Measurements from ENCODE around the gene SLC22A14.
"Not testable (repeated sequence)": the region's sequence is repeated elsewhere in the genome, so short reads cannot be mapped to it uniquely, and the experiment has no call there.

The SLC22A14 gene, protein sequence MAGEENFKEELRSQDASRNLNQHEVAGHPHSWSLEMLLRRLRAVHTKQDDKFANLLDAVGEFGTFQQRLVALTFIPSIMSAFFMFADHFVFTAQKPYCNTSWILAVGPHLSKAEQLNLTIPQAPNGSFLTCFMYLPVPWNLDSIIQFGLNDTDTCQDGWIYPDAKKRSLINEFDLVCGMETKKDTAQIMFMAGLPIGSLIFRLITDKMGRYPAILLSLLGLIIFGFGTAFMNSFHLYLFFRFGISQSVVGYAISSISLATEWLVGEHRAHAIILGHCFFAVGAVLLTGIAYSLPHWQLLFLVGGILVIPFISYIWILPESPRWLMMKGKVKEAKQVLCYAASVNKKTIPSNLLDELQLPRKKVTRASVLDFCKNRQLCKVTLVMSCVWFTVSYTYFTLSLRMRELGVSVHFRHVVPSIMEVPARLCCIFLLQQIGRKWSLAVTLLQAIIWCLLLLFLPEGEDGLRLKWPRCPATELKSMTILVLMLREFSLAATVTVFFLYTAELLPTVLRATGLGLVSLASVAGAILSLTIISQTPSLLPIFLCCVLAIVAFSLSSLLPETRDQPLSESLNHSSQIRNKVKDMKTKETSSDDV

DNA sequence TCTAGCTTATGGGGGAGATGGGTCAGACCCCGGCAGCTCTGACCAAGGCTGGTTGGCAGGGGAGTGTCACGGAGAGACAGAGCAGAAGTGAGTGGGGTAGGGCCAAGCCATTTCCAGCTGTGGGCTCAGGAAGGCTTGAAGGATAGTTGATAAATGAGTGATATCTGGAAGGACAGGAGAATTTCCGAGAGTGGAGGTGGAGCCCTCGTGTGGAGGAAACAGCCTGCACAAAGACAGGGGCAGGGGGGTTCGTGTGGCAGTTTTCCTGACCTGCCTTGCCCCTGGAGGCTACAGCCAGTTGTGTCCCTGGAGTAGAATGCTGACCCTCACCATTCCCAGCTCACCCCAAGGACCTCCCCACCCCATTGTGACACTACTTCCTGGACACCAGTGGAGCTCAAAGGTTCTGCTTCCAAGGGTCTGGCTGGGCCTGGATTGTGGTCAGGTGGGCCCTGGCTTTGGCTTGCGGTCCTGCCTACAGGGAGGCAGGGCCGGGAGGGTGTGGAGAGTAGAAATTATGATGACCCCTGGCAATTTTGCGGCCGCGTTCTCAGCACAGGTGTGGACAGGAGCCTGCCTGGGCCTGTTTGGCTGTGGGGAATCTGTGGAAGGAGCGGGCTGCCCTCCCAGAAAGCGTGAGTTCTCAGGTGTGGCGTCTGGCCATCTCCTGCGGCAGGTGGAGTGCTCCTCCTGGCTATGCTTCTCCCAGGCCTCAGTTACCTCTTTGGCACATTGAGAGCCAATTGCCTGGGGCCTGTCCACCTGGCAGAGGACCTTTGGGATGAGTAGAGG is at the start of gene SLC22A14:
TSS of gene SLC22A14 (plus strand) at position 400 of the 792 bp plus-strand sequence. CDS start 23,733 bp downstream, outside the sequence.
- FAIRE-seq (no peak), DNase-seq (ENCODE audit: insufficient read length, low spot score) (no peak)
- TF ChIP-seq, protein P1, sequence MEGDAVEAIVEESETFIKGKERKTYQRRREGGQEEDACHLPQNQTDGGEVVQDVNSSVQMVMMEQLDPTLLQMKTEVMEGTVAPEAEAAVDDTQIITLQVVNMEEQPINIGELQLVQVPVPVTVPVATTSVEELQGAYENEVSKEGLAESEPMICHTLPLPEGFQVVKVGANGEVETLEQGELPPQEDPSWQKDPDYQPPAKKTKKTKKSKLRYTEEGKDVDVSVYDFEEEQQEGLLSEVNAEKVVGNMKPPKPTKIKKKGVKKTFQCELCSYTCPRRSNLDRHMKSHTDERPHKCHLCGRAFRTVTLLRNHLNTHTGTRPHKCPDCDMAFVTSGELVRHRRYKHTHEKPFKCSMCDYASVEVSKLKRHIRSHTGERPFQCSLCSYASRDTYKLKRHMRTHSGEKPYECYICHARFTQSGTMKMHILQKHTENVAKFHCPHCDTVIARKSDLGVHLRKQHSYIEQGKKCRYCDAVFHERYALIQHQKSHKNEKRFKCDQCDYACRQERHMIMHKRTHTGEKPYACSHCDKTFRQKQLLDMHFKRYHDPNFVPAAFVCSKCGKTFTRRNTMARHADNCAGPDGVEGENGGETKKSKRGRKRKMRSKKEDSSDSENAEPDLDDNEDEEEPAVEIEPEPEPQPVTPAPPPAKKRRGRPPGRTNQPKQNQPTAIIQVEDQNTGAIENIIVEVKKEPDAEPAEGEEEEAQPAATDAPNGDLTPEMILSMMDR (IDR thresholded peaks at IDR 0.05; ENCODE audit: insufficient read depth, missing control alignments): peak; percentile 6

DNA sequence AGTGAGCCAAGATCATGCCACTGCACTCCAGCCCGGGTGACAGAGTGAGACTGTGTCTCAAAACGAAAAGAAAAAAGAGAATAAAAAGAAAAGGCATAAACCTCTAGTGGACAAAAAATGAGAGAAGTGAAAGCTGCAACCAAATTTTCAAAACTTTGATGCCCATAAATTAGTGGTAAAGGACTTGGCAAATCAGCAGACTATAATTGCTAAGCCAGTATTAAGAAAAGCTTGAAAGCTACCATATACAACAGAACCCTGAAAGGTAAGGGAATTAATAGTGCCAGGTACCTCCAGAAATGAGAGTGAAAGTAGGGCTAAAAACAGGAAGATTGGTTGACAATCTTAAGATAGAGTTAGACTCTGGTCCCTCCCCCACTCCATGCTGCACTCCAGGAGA is 49.4 kb upstream of the SLC22A14 start:
- DNase-seq (ENCODE audit: insufficient read length, low spot score) (no peak), FAIRE-seq (no peak)
- TF ChIP-seq, protein P1 (IDR thresholded peaks at IDR 0.05; ENCODE audit: insufficient read depth, missing control alignments): no peak

GRCh38 chr3:38235466-38235865 is 46.6 kb upstream of the SLC22A14 start:
- no peak for DNase-seq (ENCODE audit: insufficient read length, low spot score)
- TF ChIP-seq, protein P1 (IDR thresholded peaks at IDR 0.05; ENCODE audit: insufficient read depth, missing control alignments): no peak
- peak; percentile 6 for FAIRE-seq

- FAIRE-seq: no peak
- TF ChIP-seq, protein P1 (IDR thresholded peaks at IDR 0.05; ENCODE audit: insufficient read depth, missing control alignments): no peak
- DNase-seq (ENCODE audit: insufficient read length, low spot score): no peak
Observed at GRCh38 chr3:38238416-38239008, 43.6 kb upstream of the SLC22A14 start.

GRCh38 chr3:38242812-38243211 is 39.3 kb upstream of the SLC22A14 start:
- not testable (repeated sequence) for DNase-seq (ENCODE audit: insufficient read length, low spot score); FAIRE-seq

- TF ChIP-seq, protein P1 (IDR thresholded peaks at IDR 0.05; ENCODE audit: insufficient read depth, missing control alignments): no peak
- FAIRE-seq: no peak
- DNase-seq (ENCODE audit: insufficient read length, low spot score): no peak
Observed at GRCh38 chr3:38245930-38246329, 36.2 kb upstream of the SLC22A14 start.

DNA sequence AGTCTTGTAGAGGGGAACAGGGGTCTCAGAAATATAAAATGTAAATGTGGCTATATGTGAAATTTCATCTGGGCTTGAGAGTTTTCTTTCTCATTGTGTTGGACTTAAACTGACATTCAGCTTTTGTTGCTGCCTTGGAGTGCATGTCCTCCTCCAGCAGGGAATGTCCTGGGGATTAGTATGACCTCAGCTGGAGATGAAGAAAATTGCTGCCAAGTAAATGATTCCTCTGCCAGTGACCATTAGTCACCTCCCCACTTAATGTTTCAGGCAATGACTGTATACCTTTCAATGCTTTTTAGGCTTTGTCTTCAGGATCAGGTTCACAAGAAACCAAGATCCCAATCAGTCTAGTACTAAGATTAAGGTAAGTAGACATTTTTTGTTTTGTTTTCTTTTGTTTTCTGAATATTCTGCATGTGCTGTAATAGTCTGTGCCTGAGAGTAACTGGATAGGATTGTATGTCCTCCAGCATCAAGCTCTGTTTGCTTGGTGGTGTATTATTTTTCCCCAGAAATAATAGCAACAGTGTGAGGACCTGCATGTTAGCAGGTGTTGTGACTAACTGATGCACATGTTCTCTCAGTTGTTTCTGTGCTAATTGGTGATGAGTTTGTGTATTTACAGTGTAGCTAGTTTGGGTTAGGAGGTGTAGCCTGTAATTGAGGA is 34.6 kb upstream of the SLC22A14 start:
- TF ChIP-seq, protein P1 (IDR thresholded peaks at IDR 0.05; ENCODE audit: insufficient read depth, missing control alignments): no peak
- no peak for FAIRE-seq
- no peak for DNase-seq (ENCODE audit: insufficient read length, low spot score)
